HG03103 (cell line): ENCODE data around the gene IFRD2.
A peak's percentile ranks its signal among the peaks of the same experiment; 100 is the strongest.
"Not testable (repeated sequence)": the region's sequence is repeated elsewhere in the genome, so short reads cannot be mapped to it uniquely, and the experiment has no call there.

Experiments
- ATAC-seq: cut with Tn5 transposase; IDR thresholded peaks from one replicate; pipeline ENCODE4 v1.9.1; 2021; ENCODE audit warnings: low read depth; ENCODE audit not compliant: unreplicated experiment

IFRD2 gene

DNA sequence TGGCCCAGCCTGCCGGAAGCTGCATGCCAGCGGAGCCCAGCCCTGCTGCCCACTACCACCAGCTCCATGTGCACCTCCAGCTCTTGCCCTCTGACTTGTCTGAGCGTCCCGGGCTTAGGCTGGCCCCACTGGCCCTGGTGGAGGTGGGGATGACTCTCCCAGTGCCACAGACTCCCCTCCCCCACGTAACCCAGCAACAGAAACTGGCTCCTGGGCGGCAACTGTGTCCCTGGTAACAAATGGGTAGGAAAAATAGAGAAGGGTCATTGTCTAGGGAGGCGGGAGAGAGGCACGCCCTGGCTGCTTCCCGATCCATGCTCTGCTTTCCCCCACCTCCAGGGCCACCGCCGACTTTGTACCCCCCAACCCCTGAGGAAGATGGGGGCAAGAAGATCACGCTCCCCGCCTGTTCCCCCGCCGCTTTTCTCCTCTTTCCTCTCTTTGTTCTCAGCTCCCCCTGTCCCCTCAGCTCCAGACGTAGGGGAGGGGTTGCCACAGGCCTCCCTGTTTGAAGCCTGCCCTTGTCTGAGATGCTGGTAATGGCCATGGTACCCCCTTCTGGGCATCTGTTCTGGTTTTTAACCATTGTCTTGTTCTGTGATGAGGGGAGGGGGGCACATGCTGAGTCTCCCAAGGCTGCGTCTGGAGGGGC, 34.1 kb downstream of the IFRD2 start:
- ATAC-seq = no peak

DNA sequence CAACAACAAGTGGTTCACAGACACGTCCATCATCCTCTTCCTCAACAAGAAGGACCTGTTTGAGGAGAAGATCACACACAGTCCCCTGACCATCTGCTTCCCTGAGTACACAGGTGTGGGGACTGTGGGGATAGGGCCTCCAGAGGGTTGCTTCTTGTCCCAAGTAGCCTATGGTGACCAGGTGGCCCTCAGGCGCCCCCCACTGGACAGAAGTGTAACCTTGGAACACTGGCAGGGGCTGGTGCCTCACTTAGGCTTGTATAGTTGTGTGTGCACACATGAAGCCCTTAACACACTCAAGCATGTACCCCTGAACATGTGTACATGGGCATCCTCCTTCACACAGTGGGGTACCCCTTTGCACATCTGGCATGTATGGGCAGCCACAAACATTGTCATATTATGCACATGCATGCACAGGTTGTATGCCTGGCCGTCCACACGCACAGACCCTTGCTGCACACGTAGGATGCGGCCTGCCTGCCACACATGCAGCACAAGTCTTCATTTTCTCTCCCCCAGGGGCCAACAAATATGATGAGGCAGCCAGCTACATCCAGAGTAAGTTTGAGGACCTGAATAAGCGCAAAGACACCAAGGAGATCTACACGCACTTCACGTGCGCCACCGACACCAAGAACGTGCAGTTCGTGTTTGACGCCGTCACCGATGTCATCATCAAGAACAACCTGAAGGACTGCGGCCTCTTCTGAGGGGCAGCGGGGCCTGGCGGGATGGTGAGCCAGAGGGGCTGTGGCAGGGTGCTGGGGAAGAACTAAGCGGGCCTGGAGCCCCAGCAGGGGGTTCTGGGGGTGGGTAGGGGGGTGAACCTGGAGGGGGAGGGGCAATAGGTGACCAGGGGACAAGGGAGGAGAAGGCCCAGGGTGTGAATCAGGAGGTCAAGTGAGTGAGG, 35.0 kb downstream of the IFRD2 start:
- no peak for ATAC-seq

DNA sequence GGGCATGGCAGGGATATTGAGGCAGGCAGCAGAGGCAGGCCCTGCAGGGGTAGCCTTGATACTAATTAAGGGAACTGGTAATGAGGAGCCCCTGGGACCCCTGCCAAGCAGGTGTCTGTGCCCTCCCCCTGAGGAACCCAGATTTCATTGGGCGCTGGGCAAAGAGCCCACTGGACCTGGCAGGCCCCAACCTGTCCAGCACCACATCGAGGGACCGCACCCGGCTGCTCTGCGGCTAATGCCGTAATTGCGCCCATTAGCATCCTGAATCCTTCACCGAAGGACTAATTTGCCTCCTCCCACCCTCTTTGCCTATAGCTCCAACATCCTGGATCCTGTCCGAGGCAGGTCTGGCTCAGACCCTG, 37.0 kb downstream of the IFRD2 start:
- ATAC-seq = no peak

DNA sequence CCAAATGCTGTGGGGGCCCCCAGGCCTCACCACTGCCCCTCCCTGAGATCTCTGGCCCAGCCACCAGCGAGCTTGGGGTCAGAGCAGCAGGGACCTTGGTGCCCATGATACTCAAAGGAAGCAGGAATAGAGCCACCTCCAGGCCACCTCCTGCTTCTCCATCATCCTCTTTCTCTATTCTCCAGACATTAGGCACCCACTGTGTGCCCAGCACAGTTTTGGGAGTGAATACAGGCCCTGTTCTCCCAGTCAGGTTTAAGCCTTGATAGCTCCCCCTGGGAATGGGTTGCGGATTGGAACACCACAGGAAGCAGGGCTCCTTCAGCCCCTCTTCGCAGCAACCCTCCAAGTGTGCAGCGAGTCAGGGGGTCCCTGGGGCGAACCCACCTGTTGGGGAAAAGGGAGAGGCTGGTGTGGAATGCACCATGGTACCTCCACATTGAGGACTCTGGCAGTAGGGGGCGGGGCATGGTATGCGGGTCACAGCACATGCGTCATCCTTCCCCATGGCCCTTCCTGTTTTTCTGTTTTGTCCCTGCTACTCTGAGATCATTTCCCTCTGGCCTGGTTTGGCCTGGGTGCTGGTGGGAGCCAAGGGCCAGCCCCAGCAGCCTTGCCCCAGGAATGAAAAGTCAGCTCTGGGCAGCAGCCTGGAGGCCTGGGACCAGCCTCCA, 37.5 kb downstream of the IFRD2 start:
- ATAC-seq = no peak

DNA sequence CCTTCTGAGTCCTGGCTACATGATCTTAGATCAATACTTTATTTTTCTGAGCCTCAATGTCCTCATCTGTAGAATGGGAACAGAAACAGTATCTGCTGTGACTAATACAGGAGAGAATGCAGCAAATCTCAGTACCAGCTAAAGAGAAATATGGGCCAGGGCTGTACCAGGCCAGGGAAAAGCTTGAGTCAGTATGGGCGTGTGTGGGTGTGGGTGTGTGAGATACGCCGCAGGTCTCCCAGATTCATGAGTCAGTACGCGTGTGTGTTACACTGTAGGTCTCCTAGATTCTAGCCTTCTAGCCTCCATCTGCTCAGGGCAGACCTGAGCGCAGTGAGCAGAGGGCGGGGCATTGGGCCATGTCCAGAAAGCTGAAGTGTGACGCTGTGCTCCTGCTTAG, 41.0 kb downstream of the IFRD2 start:
- ATAC-seq = no peak

DNA sequence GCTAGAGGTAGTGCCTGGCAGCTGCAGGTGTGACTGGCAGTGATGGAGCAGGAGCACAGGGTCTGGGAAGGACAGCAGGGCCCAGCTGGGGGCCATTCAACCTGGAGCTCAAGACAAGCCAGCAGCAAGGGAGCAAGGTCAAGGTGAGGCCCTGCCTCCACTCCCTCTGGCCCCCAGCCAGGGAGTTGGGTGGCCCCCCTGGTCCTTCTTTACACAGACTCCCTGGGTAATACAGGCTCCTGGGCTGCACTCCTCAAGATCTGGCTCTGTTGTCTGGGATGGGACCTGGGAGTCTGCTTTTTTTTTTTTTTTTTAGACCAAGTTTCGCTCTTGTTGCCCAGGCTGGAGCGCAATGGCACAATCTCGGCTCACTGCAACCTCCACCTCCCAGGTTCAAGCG, 41.7 kb downstream of the IFRD2 start:
- ATAC-seq = no peak

DNA sequence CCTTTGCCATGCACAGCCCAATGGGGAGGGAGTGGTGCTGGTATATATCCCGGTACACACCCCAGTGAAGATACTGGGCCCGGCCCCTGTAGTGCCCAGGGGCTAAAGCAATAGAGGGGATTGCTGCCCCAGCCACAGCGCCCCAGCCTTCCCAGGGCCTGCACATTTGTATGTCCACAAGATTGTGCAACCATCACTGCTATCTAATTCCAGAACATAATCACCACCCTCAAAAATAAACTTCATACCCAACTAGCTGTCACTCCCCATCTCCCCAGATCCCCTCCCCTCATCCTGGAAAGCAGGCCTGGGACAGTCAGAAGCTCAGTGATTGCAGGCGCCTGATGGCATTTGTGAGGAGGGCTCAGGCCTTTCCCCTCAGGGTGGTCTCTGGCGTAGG, 42.8 kb downstream of the IFRD2 start:
- no peak for ATAC-seq

DNA sequence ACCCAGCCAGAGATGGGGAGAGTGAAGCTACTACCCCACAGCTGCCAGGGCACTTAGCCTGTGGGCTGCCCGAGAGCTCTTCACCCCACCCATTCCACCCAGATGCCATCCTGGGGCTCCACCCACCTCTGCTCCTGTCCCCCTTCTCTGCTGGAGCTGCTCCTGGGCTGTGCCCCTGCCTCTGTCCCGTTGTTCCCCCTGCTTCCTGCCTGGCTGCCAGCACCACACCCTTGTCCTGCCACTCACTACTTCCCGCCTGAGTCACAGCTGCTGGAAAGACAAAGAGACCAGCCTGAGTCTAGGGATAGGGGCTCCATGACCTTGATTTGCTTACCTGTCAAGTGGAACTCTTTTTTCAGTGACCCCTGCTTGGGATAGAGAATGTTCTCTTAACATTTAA, 43.8 kb downstream of the IFRD2 start:
- ATAC-seq = no peak

DNA sequence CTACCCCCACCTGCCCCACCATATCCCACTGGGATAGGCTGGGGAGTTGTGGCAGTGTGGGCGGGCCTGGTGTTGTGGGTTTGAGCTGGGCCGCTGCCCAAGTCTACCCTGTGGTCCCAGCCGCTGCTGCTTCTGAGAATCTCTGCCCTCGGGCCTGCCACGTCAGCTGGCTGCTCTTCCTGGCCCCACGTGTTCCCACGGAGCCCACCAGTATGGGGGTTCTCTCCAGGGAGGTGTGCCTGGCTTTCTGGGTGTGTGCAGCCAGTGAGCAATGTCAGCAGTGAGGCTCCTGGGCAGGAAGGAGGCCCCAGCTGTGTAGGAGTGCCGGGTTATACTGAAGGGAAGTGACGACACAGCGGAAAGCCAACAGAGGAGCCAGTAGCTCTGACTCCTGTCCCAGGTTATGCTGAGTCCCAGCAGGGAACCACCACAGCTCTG, 45.7 kb downstream of the IFRD2 start:
- peak; percentile 48 for ATAC-seq

DNA sequence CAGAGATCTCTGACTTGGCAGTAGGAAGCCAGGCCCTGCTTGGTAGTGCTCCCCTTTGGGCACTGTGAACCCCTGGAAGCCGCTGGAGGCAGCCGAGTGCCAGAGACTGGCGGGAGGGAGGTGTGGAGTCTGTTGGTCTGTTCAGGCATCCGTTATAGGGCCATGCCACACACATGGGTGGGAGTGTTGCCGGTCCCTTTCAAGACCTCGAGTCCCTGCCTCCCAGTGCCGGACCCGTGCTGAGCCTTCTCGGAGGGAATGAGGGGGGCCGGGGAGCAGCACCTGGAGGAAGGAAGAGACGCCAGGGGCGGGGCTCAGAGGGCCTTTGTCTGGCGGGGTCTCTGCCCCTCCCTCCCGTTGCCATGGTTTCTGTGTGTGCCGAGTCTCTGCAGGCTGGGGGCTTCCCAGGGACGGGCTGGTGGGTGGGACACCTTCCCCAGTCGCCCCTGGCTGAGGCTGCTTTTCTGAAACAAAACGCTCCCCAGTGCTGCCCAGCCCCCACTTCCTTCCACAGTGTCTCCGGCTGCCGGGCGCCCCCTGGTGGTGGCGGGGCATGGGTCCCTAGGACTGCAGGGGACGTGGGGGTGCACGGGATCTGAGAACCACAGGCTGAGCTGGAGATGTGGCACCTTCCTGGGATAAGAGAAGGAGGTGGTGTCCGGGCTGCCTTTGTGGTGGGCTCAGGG, 46.3 kb downstream of the IFRD2 start:
- ATAC-seq = peak; percentile 45

DNA sequence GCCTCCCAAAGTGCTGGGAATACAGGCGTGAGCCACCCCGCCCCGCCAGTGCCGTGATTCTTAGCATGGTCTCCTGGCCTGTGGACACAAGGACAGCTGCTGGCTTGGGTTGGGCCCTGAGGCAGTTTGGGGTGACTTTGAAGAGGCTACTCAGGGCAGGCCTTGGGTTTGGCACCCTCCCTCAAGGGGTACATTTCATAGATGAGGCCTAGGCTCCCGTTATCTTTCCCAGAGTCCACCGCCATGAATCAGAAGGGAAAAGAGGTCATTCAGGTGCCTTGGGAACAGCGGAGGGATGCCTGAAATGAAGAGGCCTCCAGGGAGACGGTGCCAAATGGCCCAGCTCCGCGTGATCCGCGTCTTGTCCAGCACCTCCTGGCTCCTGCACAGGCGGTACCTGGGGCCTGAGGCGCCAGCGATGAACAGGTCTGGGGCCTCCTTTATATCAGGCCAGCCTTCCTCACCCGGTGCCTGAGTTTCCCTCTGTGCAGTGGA, 46.9 kb downstream of the IFRD2 start:
- no peak for ATAC-seq

DNA sequence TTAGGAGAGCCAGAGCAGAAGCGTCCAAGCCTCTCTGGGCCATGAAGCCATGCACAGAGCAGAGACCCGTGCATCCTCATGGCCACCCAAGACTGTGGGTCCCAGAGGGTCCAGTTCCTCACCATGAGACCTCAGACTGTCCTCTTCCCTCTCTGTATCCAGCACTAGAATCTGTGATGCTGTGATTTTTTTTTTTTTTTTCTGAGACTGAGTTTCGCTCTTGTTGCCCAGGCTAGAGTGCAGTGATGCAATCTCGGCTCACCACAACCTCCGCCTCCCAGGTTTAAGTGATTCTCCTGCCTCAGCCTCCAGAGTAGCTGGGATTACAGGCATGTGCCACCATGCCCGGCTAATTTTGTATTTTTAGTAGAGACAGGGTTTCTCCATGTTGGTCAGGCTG, 47.4 kb downstream of the IFRD2 start:
- ATAC-seq = not testable (repeated sequence)

DNA sequence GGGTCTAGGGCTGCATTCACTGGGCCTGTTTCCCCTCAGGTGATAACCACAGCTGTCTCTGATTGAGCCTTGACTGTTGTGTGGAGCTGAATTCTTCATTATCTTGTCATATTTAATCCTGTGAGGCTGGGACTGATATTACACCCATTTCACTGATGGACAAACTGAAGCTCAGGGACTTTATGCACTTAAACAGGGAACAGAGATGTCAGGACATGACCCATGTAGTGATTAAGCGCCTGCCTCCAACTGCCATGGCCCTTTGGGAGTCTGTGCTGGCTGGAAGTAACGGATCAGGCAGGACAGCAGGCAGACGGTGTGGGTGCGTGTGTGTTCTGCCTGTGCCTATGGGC, 48.7 kb downstream of the IFRD2 start:
- ATAC-seq = no peak

DNA sequence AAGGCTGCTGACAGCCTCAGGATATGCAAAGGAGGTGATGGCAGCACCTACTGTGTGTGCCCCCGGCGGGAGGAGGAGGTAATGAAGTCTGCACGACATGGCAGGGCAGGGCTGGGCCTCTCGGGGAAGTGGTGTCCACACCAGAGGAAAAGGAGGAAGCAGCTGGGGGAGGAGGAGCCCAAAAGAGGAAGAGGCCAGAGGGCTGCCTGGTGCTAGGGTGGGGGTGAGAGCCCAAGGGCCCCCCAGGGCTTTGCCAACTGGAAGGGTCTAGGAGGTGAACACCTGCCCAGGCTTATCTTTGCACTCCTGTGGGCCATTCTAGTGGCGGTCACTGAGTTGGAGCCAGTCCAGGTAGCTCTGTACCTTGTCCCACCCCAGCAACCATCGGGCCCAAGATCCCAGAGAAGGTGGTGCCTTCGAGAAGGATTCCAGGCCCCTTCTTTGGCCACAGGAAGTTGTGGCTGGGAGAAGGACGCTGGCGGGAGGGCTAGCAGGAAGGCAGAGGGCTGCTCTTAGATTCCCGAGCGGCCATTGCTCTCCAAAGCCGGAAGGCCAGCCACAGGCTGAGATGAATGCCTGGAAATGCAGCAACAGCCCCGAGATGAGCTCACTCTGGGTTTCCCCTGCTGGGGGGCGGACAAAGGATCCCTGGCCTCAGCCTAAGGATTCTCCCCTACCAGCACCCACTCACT, 49.2 kb downstream of the IFRD2 start:
- no peak for ATAC-seq

DNA sequence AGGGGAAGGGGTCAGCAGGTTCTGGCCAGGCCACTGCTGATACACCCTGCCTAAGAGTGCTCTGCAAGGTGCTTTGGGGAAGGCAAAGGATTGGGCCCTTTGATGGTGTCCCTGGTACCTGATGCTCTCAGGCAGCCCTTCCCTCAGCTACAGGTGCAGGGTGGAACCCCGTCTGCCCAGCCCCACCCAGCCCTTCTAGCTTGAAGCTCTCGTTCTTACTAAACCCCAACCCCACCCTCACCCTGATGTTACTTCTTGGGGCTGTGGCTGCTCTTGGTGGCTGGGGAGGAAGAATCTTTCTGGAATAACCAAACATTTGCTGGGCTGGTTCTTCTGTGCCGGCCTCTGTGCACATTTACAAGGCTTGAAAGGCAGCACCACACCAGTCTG, 49.9 kb downstream of the IFRD2 start:
- ATAC-seq = no peak

DNA sequence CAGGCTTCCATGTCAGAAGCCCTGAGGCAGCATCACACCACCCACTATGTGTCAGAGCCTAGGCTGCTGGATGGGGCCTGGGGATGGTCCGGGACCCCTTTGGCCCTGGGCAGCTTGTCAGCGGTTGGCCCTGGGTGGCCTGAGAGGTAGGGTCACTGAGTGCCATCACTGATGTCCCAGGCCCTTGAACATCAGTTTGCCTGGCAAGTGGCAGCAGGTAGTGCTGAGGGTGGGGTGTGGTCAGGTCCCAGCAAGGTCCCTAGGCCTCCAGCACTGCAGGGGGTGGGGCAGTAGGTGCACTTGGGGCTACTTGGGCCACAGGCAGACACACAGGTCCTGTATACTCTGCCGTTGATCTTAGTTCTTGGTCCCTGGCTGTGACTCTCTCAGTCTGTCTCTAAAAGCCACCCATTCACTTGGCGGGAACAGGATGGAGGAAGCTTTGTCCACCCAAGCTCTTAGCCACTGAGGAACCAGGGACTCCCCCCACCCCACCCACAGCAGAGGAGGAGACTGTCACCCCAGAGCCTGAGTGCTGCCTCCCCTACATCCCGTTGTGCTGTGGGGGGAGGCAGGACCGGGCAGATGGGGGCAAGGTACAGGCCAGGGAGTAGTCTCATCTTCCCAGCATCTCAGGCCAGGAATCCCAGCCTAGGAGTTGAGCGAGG, 50.4 kb downstream of the IFRD2 start:
- no peak for ATAC-seq

DNA sequence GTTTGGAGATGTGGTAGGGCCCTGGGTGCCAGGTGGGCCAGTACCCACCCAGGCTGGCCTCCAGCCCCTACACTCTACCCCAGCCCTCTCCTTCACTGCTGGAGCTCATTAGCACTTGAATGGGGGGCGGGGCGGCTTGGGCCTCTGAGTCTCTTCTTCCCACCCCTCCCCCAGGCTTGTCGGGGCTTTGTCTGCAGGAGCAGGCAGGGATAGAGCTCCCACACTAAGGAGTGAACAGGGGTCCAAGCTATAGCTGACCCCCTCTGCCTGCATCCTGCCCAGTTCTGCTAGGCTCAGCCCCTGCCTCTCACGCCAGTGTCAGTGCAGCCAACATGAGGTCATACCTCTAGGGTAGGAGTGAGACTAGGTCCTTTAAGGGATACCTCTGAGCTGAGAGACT, 51.1 kb downstream of the IFRD2 start:
- ATAC-seq = no peak

DNA sequence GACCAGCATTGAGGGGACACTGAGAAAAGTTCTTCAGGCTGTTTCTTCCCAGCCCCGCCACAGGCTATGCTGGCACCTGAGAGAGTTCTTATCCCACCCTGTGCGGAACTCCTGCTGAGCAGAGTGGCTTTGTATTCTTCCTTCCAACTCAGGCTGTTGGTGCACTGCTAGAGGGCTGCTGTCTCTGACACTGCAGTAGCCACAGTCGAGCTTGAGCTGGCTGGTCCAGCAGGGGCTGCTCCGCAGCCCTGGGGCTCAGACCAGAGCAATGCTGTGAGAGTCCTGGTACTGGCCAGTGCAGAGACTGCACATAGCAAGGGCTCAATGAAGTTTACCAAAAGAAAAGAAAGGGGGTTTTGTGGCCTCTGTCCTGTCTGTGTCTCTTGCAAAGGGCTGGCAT, 52.6 kb downstream of the IFRD2 start:
- no peak for ATAC-seq

DNA sequence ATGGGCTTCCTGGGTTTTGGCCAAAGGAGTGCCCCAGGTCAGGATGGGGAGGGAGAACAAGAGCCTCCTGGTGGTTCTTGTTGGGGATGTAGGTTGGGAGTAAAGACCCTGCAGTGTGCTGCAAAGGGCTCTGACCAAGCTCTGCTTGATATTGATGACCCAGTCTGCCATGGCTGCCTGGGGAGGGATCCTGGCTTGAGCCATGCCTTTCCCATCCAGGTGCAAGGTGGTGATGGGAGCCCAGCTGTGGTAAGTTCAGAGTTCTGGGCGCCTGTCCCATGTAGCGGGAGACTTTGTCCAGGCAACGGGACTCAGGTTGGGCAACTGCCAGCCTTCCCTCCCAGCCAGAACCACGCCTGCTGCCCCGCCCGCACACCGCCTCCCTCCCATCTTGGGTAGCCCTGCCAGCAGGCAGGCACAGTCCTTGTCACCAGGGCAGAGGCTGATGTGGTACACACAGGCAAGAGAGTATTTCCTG, 53.6 kb downstream of the IFRD2 start:
- ATAC-seq = no peak
